ENCODE results near the gene CEP63.

The CEP63 gene

DNA sequence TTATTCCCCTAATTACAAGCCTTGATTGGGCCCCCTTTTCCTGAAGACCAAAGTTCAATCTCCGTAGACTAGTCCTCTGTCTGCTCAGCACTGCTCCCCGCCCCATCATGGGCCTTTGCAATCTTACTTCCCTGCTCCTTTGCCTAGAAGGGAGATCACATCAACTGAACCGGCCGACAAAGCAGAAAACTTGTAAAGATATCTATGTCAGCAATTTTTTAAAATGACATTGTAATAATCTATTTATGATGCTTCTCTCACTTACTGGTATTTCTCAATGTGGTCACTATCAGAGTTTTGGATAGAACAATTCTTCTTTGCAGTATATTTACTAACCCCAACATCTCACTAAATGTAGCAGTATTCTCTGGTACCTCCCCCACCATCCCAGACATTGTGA, 17.3 kb upstream of the CEP63 start:
- no peak for DNase-seq (ENCODE audit: low read depth)

DNA sequence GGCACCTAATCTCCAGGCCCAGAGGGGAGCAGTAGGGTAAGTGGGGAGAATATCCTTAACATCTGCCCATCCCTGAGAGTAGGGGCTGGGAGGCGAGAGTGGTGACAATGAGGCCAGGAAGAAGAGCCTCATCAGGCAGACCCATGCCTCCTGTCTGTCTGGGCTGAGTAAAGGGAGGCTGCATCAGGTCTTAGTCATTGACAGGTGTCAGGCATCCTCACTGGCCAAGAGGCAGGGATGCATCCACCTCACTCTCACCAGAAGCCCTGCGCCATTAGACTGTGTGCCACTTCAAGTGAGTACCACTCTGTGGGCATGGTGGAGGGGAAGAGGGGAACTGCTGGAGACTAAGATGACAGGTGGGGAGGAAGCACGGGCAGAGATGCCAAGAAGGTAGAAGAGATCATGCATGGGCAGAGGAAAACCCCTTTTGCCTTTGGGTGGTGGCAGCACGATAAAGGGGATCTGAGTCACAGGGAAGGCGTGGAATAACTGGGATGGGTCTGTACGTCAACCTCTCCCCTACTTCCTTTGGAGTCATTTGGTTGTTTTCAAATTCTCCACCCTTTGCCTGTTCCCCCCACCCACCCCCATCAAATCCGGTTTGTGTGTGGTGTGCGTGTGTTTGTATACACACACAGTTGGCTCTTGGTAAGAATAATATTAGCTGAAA, 14.2 kb upstream of the CEP63 start:
- no peak for DNase-seq (ENCODE audit: low read depth)

DNA sequence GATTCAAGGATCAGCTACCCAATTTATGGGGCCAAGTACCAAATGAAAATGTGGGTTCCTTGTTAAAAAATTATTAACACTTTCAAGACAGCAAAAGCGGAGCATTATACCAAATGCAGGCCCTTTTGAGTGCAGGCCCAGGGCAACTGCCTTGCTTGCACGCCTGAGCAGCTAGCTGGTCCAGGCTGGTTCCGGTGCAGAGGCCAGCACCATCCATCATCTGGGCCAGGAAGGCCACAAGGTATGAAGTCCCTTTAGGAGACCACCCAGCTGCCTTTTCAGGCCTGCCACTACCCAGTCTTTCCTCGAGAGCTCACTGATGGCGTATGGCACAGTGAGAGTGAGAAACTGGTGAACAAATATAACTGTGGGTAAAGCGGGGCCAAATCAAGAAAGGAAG, 13.0 kb upstream of the CEP63 start:
- no peak for DNase-seq (ENCODE audit: low read depth)

DNA sequence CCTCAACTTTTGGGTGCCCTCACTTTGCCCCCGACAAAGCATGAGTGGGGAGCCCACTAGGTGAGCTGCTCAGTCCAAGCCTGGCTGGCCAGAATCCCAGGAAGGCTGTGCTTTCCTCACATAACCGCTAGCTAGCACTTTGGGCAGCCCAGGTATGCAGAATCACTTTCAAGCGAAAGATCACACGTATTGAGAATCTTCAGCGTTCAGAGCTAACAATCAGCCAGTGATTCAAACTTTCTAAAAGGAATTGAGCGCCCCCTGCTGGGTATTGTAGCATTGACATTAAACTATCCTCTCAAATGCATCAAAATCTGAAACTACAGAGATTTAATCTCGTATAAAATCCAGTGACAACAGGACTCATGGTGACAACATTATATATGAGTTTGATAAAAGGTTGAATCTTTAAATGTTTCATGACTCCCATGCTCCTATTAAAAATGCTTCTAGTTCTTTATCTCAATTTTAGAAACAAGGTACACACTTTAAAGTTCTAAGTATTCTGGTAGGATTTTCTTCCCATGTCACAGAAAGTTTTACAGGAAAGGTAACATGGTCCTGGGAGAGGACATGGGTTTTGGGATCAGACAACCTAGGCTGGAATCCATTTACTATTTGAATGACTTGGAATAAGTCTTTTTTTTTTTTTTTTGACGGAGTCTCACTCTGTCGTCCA, 11.8 kb upstream of the CEP63 start:
- peak; percentile 35 for DNase-seq (ENCODE audit: low read depth)

DNA sequence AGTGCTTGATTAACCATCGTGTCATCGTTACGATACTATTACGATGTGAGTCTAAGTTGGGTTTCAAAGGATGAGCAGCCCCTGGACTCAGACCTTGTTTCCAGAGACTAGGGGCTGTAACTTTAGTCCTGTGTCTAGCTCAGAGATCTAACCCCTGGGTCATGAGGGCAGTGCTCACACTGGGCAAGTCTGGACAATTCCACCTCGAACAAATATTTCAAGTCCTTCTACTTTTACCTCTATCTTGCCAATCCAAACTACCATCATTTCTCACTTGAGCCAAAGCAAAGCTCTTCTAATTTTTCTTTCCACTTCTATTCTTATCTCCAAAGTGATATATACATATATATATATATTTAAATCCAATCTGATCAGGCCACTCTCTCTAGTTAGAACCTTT, 10.9 kb upstream of the CEP63 start:
- no peak for DNase-seq (ENCODE audit: low read depth)

DNA sequence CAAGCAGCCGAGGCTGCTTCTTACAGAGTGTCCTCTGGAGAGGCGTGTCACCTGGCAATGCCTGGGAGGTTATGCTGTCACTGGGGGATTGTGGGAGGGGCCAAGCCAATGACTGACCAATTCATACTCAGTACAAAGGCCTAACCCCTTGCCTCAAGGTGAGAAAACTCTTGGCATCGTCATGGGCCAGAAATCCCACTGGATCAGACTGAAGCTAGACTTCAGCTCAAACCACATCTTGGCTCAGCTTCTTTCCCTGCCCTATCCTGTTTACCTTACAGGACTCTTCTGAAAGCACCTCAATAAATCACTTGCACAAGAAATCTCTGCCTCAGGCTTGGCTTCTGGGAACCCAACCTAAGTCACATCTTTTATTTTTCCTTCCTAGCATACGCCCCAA, 9.6 kb upstream of the CEP63 start:
- DNase-seq (ENCODE audit: low read depth) = no peak

DNA sequence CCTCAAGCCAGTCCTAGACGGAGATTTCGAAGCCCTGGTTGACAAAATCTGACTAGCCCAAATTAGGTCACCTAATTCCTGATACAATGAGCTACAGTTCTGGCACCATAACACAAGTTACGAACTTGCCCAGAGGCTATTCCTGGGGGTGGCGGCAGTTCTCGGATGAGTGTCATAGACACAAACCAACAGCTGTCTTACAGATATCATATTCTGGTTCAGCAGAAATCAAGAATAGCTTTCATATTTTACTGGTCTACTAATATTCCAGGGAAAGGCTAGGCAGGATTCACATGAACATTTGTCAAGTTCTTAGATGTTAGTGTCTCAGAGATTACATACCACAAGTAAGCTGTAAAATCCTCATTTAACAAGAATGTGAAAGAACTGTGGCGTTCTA, 8.9 kb upstream of the CEP63 start:
- DNase-seq (ENCODE audit: low read depth) = no peak

DNA sequence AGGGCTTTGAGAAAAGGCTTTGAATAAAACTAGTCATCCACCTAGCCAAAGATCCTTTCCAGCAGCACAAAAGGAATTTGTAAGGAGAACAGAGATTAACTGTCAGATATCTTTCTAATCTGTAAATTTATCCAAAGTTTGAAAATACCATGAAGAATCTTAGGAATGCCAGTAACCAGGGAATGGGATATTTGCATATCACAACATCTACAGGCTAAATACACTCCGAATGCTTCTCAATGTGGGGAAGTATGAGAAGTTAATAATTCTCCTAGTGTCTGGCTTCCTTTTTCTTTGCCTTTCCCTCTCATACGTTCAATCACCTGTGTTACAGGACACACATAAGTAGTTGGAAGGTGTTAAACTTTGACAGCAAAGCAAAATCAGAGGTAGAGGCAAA, 7.9 kb upstream of the CEP63 start:
- DNase-seq (ENCODE audit: low read depth) = no peak

DNA sequence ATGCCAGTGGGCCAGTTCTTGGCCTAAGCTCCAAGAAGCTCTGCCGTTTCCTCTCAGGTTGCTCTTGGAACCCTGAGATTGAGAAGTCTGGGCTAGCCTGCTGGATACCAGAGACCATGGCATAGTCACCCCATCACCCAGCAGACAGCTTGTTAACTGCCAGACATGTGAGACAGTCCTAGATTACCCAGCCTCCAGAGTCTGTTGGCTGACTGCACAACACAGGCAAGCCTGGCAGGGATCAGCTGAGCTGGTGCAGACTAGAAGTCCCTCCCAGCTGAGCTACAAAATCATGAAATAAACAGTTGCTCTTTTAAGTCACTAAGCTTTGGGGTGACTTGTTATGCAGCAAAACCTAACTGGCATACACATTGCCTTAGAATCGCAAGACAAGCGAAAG, 5.3 kb upstream of the CEP63 start:
- DNase-seq (ENCODE audit: low read depth) = no peak

DNA sequence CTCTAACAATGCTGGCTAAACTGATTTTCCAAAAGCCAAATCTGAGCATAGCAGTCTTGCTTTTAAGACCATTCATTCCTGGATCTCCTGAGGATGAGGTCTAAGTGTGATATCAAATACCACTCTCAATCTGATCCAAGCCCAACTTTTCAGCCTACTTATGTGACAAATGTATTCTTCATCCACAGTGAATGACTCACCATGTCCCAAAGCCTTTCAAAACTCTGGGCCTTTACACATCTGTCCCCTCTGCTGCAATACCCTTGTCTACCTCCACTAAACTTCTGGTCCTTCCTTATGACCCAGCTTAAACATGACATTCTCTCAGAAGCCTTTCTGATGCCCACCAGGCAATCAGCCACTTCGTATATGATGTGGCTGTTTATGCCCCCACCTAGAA, 4.7 kb upstream of the CEP63 start:
- DNase-seq (ENCODE audit: low read depth) = no peak

DNA sequence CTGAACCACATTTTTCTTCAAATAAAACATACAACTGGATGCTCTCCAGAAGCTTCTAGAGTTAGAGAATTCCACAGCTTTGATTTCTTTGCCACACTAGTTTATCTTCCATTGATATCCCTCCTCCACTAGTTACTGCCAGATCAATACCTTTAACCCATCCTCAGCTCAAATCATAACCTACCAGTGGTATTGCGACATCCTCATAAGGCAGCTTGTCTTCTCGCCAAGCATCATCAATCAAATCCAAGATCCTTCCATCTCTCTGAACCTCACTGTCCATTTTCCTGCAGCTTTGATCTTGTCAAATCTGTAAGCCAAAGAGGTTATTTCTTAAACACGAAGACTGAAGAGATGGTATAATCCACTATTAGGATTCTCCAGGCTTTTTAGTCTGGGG, 3.2 kb upstream of the CEP63 start:
- no peak for DNase-seq (ENCODE audit: low read depth)

DNA sequence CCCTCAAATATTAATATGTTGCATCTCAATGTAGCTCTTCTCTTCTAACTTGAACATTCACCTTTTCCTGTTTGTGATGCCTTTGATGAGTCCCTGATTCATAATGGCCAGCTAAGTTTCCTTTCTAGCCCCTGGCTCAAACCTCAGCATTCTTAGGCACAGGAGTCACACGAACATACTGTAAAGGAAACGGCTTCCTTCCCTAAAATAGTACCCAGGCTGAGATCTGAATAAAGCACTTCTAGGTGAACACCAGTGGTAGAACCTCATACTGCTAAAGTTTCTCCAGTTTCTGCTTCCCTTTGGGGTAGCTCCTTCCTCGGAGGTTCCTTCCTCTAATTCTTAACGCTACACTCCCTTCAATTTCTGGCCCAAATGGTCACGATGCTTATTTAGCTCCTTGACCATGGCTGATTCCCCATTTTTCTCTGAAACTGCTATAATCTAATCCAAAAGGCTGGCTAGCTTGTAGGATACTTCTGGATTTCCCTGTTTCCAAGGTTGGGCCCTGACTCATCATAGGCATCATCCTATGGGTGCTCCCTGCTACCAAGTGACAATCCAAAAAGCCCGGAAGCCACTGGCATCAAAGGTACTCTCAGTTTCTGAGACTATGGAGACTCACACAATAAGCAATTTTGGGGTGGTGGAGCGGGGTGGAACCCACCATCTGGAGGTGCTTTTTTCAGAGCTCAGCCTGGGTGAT, 2.5 kb upstream of the CEP63 start:
- DNase-seq (ENCODE audit: low read depth) = no peak

DNA sequence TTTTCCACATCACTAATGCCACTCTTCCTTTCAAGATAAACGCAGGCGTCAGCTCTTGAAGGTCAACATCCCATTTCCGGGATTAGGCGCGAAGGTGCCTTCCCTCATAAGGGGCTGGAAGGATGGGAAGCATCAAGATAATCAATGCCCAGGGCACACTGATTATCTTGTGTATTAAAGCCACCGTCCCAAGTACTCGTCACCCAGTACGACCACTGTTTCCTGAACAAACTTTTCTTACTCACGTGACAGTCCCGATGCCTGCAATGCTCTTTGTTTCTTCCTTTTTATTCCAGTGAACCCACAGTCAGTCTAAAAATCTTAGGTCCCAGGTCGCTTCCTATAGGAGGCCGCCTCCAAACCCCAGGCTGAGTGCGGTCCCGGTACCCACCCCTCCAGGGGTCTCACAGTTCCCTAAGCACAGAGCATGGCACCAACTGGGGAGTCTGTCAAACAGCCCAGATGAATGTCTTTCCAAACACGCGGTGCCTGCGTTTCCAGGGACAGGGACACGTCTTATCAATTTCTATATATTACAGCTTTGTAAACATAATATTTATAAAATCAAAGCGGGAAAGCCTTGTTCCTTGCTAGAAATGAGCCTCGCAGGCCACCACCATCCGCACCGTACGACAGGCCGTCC, 661 bp upstream of the CEP63 start:
- no peak for DNase-seq (ENCODE audit: low read depth)

DNA sequence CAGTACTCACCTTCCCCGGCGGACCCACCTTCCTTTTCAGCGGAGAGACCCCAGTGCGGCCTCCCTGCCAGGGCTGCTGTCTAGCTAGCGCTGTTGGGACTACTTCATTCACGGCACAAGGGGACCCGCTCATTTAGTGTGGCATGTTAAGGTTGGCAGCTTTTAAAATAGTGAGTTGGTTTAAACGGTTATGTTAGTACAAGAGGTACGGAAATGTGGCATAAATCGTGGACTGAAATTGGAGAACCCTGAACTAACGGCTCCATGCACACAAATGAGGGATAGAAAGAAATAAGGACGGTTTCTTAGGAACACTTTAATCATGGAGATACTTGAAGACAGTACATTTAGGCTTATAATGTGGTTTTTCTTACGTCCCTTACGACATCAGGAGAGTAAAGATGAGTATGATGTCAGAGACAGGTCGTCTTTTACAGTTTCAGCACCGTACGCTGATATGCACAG, 752 bp downstream of the CEP63 start:
- DNase-seq (ENCODE audit: low read depth) = no peak

DNA sequence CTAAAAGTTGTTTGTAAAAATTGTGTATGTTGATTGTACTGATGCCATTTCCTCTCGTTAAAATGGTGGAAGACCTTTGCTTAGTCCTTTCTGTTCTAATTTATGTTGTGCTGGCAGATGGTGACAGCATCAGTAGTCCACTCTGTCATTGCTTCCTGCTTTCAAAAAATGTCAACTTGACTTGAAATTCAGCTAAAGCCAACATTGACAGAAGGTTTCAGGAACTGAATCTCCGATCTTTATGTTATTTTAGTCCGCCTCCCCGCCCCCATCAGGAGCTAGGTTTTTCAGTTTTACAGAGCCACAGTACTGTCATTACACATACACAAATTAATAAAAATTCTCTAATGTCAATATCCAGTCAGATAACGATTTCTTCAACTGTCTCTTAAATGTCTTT, 1.5 kb downstream of the CEP63 start:
- no peak for DNase-seq (ENCODE audit: low read depth)

DNA sequence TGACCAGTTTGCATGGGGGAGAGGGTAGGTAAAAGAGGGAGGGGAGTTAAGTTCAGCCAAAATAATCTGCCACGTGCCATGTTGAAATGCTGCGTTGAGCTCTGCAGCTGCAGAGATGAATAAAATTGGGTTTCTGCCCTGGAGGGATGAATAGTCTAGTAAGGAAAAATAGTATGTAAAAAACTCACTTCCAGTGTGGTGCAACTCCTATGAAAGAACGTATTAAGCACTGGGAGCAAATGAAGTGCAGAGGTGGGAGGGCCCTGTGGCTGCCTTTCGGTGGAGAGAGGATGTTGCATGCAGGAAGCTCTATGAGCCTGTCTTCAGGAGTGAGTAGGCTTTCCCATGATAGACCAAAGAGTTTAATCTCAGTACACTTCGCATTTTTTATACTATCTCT, 8.6 kb downstream of the CEP63 start:
- no peak for DNase-seq (ENCODE audit: low read depth)

DNA sequence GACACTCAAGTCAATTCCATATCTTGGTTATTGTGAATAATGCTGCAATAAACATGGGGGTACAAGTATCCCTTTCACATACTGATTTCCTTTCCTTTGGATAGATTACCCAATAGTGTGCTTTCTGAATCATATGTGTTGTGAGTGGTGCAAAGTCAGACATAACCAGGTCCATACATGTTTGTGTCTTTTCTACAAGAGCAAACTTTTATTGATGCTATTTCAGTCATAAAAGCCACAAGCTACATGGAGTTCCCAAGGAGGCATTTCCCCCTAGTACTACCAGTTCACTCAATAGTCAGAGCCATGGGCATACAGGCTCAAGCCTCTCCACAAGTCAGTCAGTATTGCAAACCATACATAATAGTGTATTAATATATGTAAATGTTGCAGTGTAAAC, 10.1 kb downstream of the CEP63 start:
- no peak for DNase-seq (ENCODE audit: low read depth)

DNA sequence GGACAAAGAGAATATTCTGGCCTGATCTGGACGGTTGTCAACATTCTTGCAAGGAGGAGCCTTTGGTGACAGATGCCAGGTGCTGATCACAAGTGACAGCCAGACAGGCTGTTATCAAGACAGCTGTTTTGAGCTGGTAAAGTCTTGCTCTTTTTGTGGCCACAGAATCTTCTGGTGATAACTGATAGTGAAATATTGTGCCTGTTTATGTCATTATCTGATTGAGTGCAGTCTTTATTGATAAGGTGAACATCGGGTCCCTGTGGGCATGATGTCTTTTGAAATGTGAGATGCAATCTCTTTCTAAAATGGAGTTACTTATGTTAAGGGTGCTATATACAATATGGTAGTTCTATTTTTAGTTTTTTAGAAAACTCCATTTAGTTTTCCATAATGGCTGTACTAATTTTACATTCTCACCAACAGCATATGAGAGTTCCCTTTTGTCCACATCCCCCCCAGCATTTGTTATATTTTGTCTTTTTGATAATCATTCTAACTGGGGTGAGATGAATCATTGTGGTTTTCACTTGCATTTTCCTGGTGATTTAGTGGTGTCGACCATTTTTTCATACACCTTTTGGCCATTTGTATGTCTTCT, 10.7 kb downstream of the CEP63 start:
- no peak for DNase-seq (ENCODE audit: low read depth)

DNA sequence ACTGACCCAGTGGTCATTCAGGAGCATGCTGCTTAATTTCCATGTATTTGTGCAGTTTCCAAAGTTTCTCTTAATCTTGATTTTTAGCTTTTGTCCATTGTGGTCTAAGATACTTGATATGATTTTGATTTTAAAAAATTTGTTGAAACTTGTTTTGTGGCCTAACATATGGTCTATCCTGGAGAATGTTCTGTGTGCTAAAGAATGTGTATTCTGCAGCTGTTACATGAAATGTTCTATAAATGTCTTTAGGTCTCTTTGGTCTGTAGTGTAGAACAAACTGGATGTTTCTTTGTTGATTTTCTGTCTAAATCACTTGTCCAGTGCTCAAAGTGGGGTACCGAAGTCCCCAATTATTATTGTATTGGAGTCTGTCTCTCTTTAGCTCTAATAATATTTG, 17.4 kb downstream of the CEP63 start:
- no peak for DNase-seq (ENCODE audit: low read depth)

DNA sequence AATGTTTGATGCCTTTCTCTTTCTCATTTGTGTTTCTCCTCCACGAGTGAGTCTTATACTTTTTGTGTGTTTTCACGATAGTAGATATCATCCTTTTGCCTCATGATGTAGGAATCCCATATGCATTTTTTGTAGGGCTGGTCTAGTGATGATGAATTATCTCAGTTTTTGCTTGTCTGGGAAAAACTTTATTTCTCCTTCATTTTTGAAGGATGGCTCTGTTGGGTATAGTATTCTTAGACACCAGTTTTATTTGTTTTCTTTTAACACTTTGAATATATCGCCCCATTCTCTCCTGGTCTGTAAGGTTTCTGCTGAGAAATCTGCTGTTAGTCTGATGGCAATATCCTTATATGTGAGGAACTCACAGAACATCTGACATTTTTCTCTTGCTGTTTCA, 18.3 kb downstream of the CEP63 start:
- DNase-seq (ENCODE audit: low read depth) = no peak

DNA sequence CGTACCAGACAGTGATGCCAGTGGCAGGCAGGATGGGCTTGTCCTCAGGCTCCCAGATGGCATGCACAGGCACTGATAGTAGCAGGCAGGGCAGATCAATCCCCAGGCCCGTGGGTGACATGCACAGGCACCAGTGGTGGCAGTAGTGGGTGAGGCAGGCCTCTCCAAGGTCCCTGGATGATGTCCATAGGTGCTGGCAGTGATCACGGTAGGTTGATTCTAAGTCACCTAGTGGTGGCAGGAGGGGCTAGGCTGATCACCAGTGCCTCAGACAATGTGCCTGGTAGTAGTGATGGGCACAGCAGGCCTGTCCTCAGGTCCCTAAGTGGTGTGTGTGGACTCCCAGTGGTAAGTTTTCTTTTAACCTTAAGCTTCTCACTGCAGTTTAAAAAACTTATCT, 19.6 kb downstream of the CEP63 start:
- no peak for DNase-seq (ENCODE audit: low read depth)

DNA sequence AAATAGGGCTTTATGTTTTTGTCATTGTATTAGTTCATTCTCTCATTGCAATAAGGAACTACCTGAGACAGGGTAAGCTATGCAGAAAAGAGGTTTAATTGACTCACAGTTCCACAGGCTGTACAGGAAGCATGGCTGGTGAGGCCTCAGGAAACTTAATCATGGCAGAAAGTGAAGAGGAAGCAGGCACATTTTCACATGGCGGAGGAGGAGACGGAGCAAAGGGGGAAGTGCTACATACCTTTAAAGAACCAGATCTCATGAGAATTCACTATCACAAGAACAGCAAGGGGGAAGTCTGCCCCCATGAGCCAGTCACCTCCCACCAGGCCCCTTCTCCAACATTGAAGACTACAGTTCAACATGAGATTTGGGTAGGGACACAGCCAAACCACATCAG, 25.6 kb downstream of the CEP63 start:
- no peak for DNase-seq (ENCODE audit: low read depth)

DNA sequence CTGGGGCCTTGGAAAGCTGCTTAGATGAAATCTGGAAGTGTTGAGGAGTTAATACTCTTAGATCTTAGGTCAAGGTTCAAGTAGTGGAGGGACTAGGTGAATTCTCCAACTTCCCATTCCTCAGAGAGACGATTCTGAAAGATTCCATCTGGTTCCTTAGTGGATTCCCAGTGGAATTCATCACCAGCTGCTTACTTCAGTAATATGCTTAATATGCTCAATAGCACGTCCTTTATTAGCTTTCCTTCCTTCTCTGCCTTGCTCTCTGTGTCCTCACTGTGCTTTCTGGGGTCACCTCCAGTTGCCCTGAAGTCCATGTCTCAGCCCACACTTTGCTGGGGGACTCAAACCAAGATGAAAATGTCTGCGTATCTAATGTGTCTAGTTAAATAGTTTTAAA, 31.0 kb downstream of the CEP63 start:
- no peak for DNase-seq (ENCODE audit: low read depth)

Data from stimulated activated CD8-positive, alpha-beta memory T cell treated with anti-CD3 and anti-CD28 coated beads, Interleukin-12 subunit alpha, Interleukin-12 subunit beta, amount 100 ng/mL, for 4 hours (primary cell).